DMS114 treated with DMSO at 0.1 percent for 48 hours (cell line): Measurements from ENCODE around the gene CSPG5.

Source experiments
- DNase-seq: peaks from one replicate; lab custom pipeline; 2025; ENCODE audit not compliant: unreplicated experiment; lab: John Stamatoyannopoulos, UW

CSPG5 gene

GRCh38 chr3:47542471-47543173 is 36.0 kb downstream of the CSPG5 start:
- no peak for DNase-seq

DNA sequence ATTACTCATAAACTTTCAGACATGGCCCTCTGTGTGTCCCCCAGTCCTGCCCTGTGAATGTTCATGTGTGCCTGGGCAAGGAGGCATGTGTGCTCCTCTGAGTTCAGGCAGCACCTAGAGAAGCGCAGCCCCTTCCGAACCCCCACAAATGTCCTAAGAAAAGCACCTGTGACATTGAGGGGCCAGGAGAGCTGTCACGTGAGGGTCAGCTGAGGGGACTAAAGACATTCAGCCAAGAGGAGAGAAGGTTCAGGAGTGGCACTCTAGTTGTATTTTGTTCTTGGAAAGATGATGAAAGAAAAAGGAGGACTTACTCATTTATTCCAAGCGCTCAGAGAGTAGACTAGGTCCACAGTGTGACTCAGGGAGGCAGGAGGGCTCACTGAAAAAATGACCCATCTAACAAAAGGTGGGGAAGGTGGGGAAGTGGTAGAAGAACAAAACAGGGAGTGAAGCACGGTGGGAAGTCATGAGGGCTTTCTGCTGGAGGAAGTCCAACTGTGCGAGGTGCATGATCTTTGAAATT is 37.0 kb downstream of the CSPG5 start:
- DNase-seq: no peak

- no peak for DNase-seq
Observed at GRCh38 chr3:47540281-47540680, 38.4 kb downstream of the CSPG5 start.

DNA sequence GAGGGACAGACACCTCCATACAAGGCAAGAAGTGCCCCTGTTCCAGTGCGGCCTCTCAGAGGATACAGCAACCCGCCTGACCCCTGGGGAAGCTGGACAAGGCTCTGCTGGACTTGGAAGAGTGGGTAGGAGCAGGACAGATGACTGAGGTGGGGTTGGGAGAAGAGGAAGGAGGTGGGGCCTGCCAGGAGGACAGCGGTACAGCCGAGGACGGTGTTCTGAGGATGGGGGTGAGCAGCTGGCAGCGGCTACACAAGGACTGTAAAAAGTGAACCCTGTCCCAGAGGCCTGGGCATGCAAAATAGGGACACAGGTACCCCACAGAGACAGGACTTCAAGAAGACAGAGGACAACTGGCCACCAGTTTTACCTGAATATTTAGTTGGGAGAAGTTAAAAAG is 41.7 kb downstream of the CSPG5 start:
- no peak for DNase-seq

DNA sequence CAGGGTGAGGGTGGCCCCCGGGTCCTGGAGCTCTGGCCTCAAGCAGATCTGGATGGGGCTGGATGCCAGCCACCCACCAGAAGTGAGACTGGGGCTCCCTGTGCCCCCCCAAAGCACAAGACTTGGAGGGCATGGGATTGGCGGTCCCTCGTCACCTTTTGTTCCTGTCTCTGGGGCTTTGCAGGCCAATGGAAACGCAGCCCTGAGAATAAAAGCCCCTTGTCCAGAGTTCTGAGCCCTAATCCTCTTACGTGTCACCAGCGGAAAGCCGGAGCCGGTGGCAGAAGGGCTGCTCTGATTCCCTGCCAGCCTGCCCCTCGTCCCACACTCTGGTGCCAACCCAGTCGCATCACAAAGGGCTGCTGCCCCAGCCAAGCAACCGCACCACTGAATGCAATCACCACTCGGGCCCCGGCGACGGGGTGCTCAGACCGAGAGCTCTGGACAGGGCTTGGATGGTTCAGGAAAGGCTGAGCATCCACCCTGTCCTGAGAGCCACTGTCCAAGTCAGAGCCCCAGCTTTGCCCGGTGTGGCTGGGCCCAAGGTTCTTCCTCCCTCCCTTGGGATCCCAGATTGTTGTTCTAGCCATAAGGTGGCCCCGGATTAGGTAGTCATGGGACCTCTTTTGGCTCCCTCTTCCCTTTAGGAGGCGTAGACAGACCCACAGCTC is 42.3 kb downstream of the CSPG5 start:
- no peak for DNase-seq

DNA sequence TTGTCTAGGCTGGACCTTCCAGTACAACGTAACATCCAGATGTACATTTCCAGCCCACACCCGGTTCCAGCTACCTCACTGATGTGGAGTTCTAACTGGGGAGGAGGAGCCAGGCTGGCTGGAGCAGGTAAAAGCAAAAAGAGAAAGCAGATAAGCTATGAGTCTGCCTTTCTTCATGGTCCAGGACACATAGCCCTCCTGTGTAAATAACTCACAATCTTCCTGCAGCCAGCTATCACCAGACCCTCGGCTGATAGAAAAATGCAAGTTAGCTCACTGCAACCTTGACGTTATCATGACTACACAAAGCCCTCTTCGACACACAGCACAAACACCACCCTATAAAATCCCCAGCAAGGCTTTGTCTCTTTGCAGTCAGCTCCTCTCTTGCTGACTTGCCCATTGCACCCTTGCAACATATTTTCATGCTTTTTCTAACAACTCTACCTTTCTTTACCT is 44.6 kb downstream of the CSPG5 start:
- no peak for DNase-seq

DNA sequence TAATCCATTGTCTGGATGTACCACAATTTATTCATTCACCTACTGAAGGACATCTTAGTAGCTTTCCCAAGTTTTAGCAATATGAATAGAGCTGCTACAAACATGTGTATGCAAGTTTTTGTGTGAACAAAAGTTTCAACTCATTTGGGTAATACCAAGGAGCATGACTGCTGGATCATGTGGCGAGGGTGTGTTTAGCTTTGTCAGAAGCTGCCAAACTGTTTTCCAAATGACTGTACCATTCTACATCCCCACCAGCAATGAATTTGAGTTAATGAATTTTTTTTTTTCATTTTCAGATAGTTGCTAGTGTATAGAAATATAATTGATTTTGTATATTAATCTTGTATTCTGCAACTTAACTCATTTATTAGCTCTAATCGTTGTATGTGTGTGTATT is 45.2 kb downstream of the CSPG5 start:
- no peak for DNase-seq

DNA sequence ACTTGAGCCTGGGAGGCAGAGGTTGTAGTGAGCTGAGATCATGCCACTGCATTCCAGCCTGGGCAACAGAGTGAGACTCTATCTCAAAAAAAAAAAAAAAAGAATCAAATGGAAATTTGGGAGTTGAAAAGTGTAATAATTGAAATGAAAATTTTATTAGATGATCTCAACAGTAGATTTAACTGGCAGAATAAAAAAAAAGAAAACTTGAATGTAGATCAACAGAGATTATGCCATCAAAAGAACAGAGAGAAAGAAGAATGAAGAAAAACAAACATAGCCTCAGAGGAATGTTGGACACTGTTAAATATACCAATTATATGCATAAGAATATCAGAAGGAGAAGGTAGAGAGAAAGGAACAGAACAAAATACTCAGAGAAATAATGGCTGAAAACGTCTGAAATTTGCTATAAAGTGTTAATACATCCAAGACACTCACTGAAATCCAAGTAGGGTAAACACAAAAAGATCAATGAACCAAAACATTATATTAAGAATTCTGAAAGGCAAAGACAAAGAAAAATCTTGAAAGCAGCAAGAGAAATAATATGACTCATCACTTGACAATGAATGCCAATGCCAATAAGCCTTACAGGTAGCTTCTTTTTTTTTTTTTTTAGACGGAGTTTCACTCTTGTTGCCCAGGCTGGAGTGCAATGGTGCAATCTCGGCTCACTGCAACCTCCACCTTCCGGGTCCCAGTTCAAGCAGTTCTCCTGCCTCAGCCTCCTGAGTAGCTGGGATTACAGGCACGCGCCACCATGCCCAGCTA is 50.5 kb downstream of the CSPG5 start:
- DNase-seq: no peak

DNA sequence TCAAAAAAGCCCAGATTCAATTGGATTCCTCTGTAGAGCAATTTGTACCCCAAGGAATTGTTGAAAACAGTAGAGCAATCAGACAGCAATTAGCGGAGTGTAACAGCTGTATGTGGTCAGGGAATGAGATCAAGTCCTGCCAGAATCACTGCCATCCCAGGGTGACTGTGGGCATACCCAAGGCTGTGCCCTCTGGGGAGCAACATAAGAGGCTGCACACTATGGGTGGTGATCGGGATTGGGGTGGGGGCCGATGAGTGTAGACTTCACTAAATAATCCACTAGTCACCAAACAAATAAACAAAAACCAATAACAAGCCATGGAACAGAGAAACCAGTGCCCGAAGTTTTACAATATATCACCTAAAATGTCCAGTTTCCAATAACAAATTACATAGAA is 53.0 kb downstream of the CSPG5 start:
- DNase-seq: no peak

DNA sequence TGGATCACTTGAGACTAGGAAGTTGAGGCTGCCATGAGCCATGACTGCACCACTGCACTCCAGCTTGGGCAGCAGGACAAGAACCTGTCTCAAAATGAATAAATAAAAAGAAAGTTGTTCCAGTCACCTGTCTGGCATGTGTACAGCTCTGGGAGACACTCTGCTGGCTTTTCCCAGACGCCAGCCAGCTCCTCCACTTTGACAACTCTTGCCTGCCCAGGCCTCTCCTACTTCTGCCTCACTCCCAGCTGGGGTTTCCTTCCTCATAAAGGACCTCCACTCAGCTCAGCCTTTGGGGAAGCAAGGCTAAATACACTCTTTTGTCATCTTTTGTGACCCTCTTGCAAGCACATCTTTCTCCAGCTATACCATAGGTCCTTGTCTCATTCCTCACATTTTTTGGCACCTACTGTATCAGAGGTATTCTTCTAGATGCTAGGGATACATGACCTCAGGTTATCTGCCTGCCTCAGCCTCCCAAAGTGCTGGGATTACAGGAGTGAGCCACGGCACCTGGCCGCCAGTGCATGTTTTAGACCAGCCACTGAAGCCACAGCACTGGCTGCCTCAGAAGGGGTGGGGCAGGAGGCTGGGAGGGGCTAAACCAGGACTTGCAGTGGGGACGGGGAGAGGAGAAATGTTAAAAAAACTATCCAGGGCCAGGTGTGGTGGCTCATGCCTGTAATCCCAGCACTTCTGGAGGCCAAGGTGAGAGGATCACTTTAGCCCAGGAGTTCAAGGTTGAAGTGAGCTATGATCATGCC is 55.2 kb downstream of the CSPG5 start:
- no peak for DNase-seq

DNA sequence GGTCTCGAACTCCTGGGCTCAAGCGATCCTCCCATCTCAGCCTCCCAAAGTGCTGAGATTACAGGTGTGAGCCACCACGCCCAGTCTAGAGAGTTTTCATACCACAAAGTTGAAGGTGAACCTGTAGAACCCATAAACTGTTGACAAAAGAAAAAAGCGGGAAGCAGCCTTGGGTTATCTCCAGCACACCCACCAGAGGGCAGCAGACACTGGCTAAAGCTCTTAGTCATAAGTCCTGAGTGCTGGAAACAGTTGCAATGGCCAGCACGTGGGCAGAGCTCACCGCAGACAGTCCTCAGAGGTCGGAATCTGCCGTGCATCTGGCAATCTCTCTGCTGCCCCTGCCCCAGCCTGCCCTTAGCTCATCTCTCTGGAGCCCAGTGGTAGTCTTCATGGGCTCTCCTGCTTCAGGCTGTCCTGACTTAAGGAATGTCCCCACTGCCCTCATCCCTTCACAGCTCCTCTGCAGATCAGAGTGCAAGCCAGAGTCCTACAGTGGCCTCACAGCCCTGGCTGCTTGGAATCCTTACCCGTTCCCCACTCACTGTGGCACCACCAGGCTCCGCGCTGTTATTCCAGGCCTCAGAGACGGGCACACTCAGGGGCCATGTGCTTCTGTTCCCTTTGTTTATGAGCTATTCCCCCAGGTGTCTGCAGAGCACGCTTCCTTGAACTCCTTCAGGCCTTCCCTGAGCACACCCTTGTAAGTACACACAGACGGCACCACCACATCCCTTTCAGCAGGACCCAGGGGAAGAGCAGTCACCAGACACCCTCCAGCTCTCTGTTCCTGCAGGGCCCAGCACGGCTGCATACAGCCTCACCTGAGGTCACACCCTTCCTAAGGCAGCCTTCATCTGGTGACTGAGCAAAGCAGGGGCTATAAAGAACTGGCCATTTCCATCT is 56.3 kb downstream of the CSPG5 start:
- peak; percentile 88 for DNase-seq

DNA sequence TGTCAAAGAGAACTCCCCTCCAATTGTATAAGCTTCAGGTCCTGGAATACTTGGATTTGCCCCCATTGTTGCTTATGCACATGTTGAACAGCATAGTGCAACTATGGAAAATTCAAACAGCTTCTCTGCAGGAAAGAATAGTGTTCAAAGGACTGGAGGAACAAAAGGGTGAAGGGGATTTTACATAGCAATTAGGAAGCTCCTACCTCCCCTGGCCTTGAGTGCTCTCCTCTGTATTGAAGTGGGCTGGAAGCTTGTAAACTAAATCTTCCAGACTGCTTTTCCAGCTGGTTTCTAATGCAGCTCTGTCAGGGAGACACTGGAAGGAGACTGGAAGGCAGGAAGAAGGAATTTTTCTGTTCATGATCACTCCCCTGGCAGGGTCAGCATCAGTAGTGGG is 57.9 kb downstream of the CSPG5 start:
- no peak for DNase-seq

DNA sequence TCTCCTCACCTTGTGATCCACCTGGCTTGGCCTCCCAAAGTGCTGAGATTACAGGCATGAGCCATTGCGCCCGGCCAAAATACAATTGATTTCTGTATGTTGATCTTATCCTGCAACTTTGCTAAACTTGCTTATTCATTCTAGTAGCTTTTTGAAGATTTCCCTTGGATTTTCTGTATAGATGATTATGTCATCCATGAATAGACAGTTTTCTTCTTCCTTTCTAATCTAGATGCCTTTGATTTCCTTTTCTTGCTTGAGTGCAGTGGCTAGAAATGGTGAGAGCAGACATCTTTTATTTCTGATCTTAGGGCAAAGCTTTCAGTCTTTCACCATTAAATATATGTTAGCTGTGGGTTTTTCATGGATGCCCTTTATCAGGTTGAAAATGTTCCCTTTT is 60.7 kb downstream of the CSPG5 start:
- no peak for DNase-seq

- no peak for DNase-seq
Observed at GRCh38 chr3:47515864-47516319, 62.8 kb downstream of the CSPG5 start.

GRCh38 chr3:47515100-47515499 is 63.6 kb downstream of the CSPG5 start:
- DNase-seq: no peak

GRCh38 chr3:47513125-47513929 is 65.3 kb downstream of the CSPG5 start, which contains the start of gene ELP6:
Gene ELP6, minus strand, starts transcription at chr3:47513712. Its CDS starts 122 bp downstream, at chr3:47513590.
- peak; percentile 92 for DNase-seq

DNA sequence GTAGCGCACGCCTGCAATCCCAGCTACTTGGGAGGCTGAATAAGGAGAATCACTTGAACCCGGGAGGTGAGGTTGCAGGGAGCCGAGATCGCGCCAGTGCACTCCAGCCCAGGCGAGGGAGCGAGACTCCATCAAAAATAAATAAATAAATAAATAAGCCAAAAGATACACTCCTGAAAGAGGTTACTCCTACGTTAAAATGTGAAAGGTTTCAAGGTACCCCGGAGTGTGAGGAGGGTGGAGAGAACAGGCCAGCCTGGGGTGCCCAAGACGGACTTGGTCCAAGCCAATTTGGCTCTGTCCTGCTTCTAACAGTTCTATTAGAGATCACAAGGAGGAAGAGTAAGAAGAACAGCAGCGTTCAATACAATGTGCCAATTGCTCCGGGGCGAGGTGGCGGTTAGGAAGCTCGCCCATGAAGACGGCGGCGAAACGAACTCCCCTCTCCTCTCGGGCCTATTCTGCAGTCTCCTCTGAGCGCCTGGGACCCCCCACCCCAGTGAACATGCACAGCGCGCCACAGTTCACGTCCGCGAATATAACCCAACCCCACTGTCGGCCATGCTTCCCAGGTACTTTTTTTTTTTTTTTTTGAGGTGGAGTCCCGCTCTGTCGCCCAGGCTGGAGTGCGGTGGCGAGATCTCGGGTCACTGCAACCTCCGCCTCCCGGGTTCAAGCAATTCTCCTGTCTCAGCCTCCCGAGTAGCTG is 66.1 kb downstream of the CSPG5 start:
- DNase-seq: no peak
